ENCODE results near the gene GIPC1. TPM values are rescaled to one million over a fixed set of nuclear protein-coding genes. Genes with fewer than 3 reads are reported as not detected.

GIPC1 gene
- total and polyA plus RNA-seq, 9 of the 15 experiments (the other 6 are each of a cell fraction or from before 2014, with no cell fraction given) = 0.49 to 54.7 (median 24.8) TPM

- TF ChIP-seq MAZ (CRISPR knock-in tag; conservative IDR thresholded peaks at IDR 0.05 in 1 of 2, IDR thresholded peaks at IDR 0.05 in 1 of 2) = peak in 1 of 2 experiments; percentile 50; a peak in 2 of 4 replicates
- no peak for TF ChIP-seq FOXM1 (IDR thresholded peaks at IDR 0.05; ENCODE audit: low read depth)
- TF ChIP-seq FOXM1 (CRISPR knock-in tag; IDR thresholded peaks at IDR 0.05; ENCODE audit: low read depth) = 0 out of 2 replicates have a peak, but pooled peaks have one; percentile 38
- TF ChIP-seq RBM34 (IDR thresholded peaks at IDR 0.05; ENCODE audit: borderline replicate concordance, insufficient read depth, low read length) = no peak
- TF ChIP-seq PHB2 (IDR thresholded peaks at IDR 0.05; ENCODE audit: low read depth) = no peak
- TF ChIP-seq KLF6 (CRISPR knock-in tag; IDR thresholded peaks at IDR 0.05; ENCODE audit: borderline replicate concordance) = no peak
- TF ChIP-seq HMG20B (CRISPR knock-in tag; IDR thresholded peaks at IDR 0.05) = no peak
- TF ChIP-seq HNRNPK (IDR thresholded peaks at IDR 0.05; ENCODE audit: low read depth, low read length, poor library complexity, severe bottlenecking) = no peak
- no peak for TF ChIP-seq E2F4 (CRISPR knock-in tag; IDR thresholded peaks at IDR 0.05; ENCODE audit: low read depth)
- peak; percentile 55; the same call in 1 of the 2 replicates for TF ChIP-seq POLR2A (conservative IDR thresholded peaks at IDR 0.05)
- TF ChIP-seq RREB1 (CRISPR knock-in tag; IDR thresholded peaks at IDR 0.05) = no peak
- no peak for TF ChIP-seq BCL6 (CRISPR knock-in tag; IDR thresholded peaks at IDR 0.05)
- no peak for TF ChIP-seq BACH1 (tag; IDR thresholded peaks at IDR 0.05)
- TF ChIP-seq KLF16 (IDR thresholded peaks at IDR 0.05) = no peak
- no peak for TF ChIP-seq ZBTB9 (CRISPR knock-in tag; IDR thresholded peaks at IDR 0.05)
- 0 out of 2 replicates have a peak, but pooled peaks have one; percentile 23 for TF ChIP-seq THAP12 (CRISPR knock-in tag; IDR thresholded peaks at IDR 0.05)
- TF ChIP-seq SAFB (IDR thresholded peaks at IDR 0.05; ENCODE audit: borderline replicate concordance, low read depth, low read length) = no peak
- no peak for TF ChIP-seq SMAD3 (CRISPR knock-in tag; conservative IDR thresholded peaks at IDR 0.05)
Measured at GRCh38 chr19:14450168-14450874, 45.6 kb downstream of the GIPC1 start (continued).

Measured in K562 (cell line).